HepG2 (cell line): ENCODE measurements around the gene POU5F1. TPM values are rescaled to one million over a fixed set of nuclear protein-coding genes. Genes with fewer than 3 reads are reported as not detected.

Source experiments
- EP300 ChIP-seq, 3 experiments: sonication (generic) in 1 of 3; formaldehyde crosslinking in 1 of 3; IDR thresholded peaks; 2 replicates each; pipeline versions ENCODE4 v1.5.1 to v1.6.1; 2011 to 2020; ENCODE audit warnings: low read depth in 2 of 3, low read length in 2 of 3, borderline replicate concordance in 1 of 3, improper control_type of control experiment in 1 of 3, mild to moderate bottlenecking in 1 of 3, missing genetic modification reagents in 1 of 3, moderate library complexity in 1 of 3
- FOXA3 ChIP-seq: IDR thresholded peaks from 2 replicates; pipeline ENCODE4 v1.6.1; 2016; ENCODE audit warnings: missing genetic modification reagents, missing compliant biosample characterization
- HNF1A ChIP-seq, 2 experiments: sonication (generic) in 1 of 2; formaldehyde crosslinking in 1 of 2; IDR thresholded peaks; 2 replicates each; pipeline versions ENCODE4 v1.4.0 to v1.6.1; 2016 to 2020; ENCODE audit warnings: borderline replicate concordance in 1 of 2, low read depth in 1 of 2, mild to moderate bottlenecking in 1 of 2, missing genetic modification reagents in 1 of 2
- HNF4A ChIP-seq: sonication (generic); formaldehyde crosslinking; IDR thresholded peaks from 2 replicates; pipeline ENCODE4 v1.4.0; 2020; ENCODE audit warnings: missing genetic modification reagents
- HNRNPK ChIP-seq: fragments of 200-400 bp; formaldehyde crosslinking; IDR thresholded peaks from 2 replicates; pipeline ENCODE4 v1.6.1; 2018; ENCODE audit warnings: low read length, low read depth, moderate library complexity, mild to moderate bottlenecking; ENCODE audit not compliant: poor library complexity, severe bottlenecking
- HOMEZ ChIP-seq: IDR thresholded peaks from 2 replicates; pipeline ENCODE4 v1.6.1; 2016; ENCODE audit warnings: low read depth
- KAT8 ChIP-seq: IDR thresholded peaks from 2 replicates; pipeline ENCODE4 v1.6.1; 2016; ENCODE audit warnings: missing genetic modification reagents, missing compliant biosample characterization
- KLF9 ChIP-seq: IDR thresholded peaks from 2 replicates; pipeline ENCODE4 v1.6.1; 2016; ENCODE audit warnings: low read depth
- MBD4 ChIP-seq: IDR thresholded peaks from 2 replicates; pipeline ENCODE4 v1.6.1; 2012; ENCODE audit warnings: low read length, inconsistent platforms, borderline replicate concordance
- PAXIP1 ChIP-seq: sonication (generic); formaldehyde crosslinking; conservative IDR thresholded peaks from 2 replicates; pipeline ENCODE4 v1.4.0; 2020; ENCODE audit warnings: mild to moderate bottlenecking, missing genetic modification reagents, moderate library complexity
- RAD51 ChIP-seq: fragments of 450-650 bp; IDR thresholded peaks from 2 replicates; pipeline ENCODE4 v1.6.1; 2016; ENCODE audit warnings: borderline replicate concordance
- SOX13 ChIP-seq, 3 experiments: fragments of 450-650 bp in 1 of 3; sonication (generic) in 1 of 3; formaldehyde crosslinking in 1 of 3; IDR thresholded peaks in 2 of 3; conservative IDR thresholded peaks in 1 of 3; 2 replicates each; pipeline versions ENCODE4 v1.5.0 to v1.6.1; 2016 to 2020; ENCODE audit warnings: antibody characterized with exemption in 1 of 3, mild to moderate bottlenecking in 1 of 3, missing compliant biosample characterization in 1 of 3, missing genetic modification reagents in 1 of 3, moderate library complexity in 1 of 3
- ZFP82 ChIP-seq: sonication (generic); formaldehyde crosslinking; IDR thresholded peaks from 2 replicates; pipeline ENCODE4 v1.5.1; 2020; ENCODE audit warnings: mild to moderate bottlenecking, missing genetic modification reagents, borderline replicate concordance
- ZFP90 ChIP-seq: sonication (generic); formaldehyde crosslinking; IDR thresholded peaks from 2 replicates; pipeline ENCODE4 v1.8.0; 2022; ENCODE audit warnings: missing genetic modification reagents, mild to moderate bottlenecking, inconsistent platforms, borderline replicate concordance
- ZNF317 ChIP-seq: sonication (generic); formaldehyde crosslinking; IDR thresholded peaks from 2 replicates; pipeline ENCODE4 v1.5.0; 2020; ENCODE audit warnings: mild to moderate bottlenecking, missing genetic modification reagents
- ZNF577 ChIP-seq: sonication (generic); formaldehyde crosslinking; IDR thresholded peaks from 2 replicates; pipeline ENCODE4 v1.4.0; 2020; ENCODE audit warnings: mild to moderate bottlenecking, low read depth, missing genetic modification reagents, borderline replicate concordance
- ZNF644 ChIP-seq: IDR thresholded peaks from 2 replicates; pipeline ENCODE4 v1.6.1; 2016; ENCODE audit warnings: low read depth
- ZNF7 ChIP-seq: IDR thresholded peaks from 2 replicates; pipeline ENCODE4 v1.6.1; 2016; ENCODE audit warnings: missing biosample characterization, missing genetic modification reagents
- ZNF772 ChIP-seq: sonication (generic); formaldehyde crosslinking; IDR thresholded peaks from 2 replicates; pipeline ENCODE4 v1.5.0; 2020; ENCODE audit warnings: mild to moderate bottlenecking, missing genetic modification reagents
- ZSCAN9 ChIP-seq: IDR thresholded peaks from 2 replicates; pipeline ENCODE4 v1.6.1; 2016; ENCODE audit warnings: borderline replicate concordance
- polyA plus RNA-seq, 8 experiments: library from polyadenylated mRNA; depleted of rRNA in 3 of 8; stranded (reverse) in 7 of 8; unstranded in 1 of 8; fragments of >200 nt; fragmentation: Illumina TruSeq in 4 of 8; extraction: Trizol in 4 of 8; gene quantifications; 2 replicates each; pipeline versions ENCODE4 v1.2.1 to v1.2.3, GENCODE V29; 2011 to 2016; ENCODE audit warnings: low read depth in 4 of 8, missing spikeins in 1 of 8, mixed read lengths in 1 of 8; ENCODE audit not compliant: insufficient read depth in 1 of 8
- total RNA-seq, 5 experiments: library from RNA; depleted of rRNA; stranded (reverse); fragments of >200 nt; fragmentation: Illumina TruSeq; extraction: Trizol; gene quantifications; 2 replicates each; pipeline ENCODE4 v1.2.3, GENCODE V29; 2016; ENCODE audit warnings: low read depth in 1 of 5

The POU5F1 gene
- total and polyA plus RNA-seq, 2 of the 13 experiments (the other 11 are each of a cell fraction or from before 2014, with no cell fraction given), result 2.5 to 7.2 TPM

- TF ChIP-seq HOMEZ (CRISPR knock-in tag) (peak; percentile 14; the same call in 1 of the 2 replicates), ZNF772 (CRISPR knock-in tag) (no peak), ZNF644 (CRISPR knock-in tag) (peak; percentile 72; the same call in 1 of the 2 replicates), ZSCAN9 (peak; percentile 12; the same call in 1 of the 2 replicates), HNRNPK (no peak), FOXA3 (CRISPR knock-in tag) (peak; percentile 42; the same call in 1 of the 2 replicates), KAT8 (peak; percentile 37; the same call in 1 of the 2 replicates), HNF4A (CRISPR knock-in tag) (peak; percentile 90), PAXIP1 (CRISPR knock-in tag) (peak; percentile 87), ZFP82 (CRISPR knock-in tag) (0 out of 2 replicates have a peak, but pooled peaks have one; percentile 13), ZNF577 (CRISPR knock-in tag) (no peak), ZNF317 (peak; percentile 92), SOX13 (IDR thresholded peaks at IDR 0.05) (no peak), SOX13 (CRISPR knock-in tag; conservative IDR thresholded peaks at IDR 0.05 in 1 of 2, IDR thresholded peaks at IDR 0.05 in 1 of 2) (peak in 1 of 2 experiments; percentile 67; a peak in 2 of 4 replicates), ZFP90 (CRISPR knock-in tag) (0 out of 2 replicates have a peak, but pooled peaks have one; percentile 5), ZNF7 (CRISPR knock-in tag) (no peak), MBD4 (no peak), HNF1A (IDR thresholded peaks at IDR 0.05; ENCODE audit: low read depth) (no peak), HNF1A (CRISPR knock-in tag; IDR thresholded peaks at IDR 0.05; ENCODE audit: borderline replicate concordance) (no peak), KLF9 (CRISPR knock-in tag) (no peak), RAD51 (no peak), EP300 (IDR thresholded peaks at IDR 0.05; ENCODE audit: low read depth in 2 of 2, low read length in 2 of 2) (peak in 1 of 2 experiments; percentile 49; a peak in 2 of 4 replicates), EP300 (CRISPR knock-in tag; IDR thresholded peaks at IDR 0.05; ENCODE audit: borderline replicate concordance) (no peak)
Observed at GRCh38 chr6:31209137-31209536, 38.7 kb upstream of the POU5F1 start (continued).
